ENCODE data around the gene ZNF516. TPM values are rescaled to one million over a fixed set of nuclear protein-coding genes. Genes with fewer than 3 reads are reported as not detected.

Gene ZNF516
- total RNA-seq, 1 donor from 2014 or later: 108 TPM

DNA sequence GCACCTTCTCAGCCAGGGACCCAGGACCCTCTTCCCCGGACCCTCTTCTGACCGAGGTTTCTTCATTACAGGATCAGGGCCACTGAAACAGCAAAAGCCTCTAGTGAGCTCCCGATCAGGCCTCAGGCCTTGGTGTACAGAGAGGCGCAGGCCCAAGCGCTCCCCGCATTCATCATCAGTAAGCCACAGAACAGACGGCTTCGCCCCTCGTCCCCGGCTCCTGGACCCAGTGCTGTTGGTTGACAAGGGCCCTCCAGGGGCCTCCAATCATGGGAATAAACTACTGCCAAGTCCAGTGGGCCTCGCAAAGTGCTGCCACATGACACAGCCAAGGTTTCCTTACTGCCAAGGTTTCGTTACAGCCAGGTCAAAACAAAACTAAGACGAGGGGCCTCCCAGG is 111.4 kb downstream of the ZNF516 start:
- peak overlapping the region; percentile 78 for H3K27ac Mint-ChIP-seq
- peaks cover 22% of the 10 kb centered on the region for H3K36me3 Mint-ChIP-seq (ENCODE audit: insufficient read depth)
- no peak overlapping the region for H3K4me3 Mint-ChIP-seq (ENCODE audit: low read depth)
- no peak for DNase-seq (ENCODE audit: low spot score, unreplicated experiment)
- no peaks in the 10 kb centered on the region for H3K9me3 Mint-ChIP-seq (ENCODE audit: low read depth)
- peaks cover 17% of the 10 kb centered on the region for H3K4me1 Mint-ChIP-seq (ENCODE audit: low read depth)
- H3K27me3 Mint-ChIP-seq: no peaks in the 10 kb centered on the region
- TF ChIP-seq, protein P1, sequence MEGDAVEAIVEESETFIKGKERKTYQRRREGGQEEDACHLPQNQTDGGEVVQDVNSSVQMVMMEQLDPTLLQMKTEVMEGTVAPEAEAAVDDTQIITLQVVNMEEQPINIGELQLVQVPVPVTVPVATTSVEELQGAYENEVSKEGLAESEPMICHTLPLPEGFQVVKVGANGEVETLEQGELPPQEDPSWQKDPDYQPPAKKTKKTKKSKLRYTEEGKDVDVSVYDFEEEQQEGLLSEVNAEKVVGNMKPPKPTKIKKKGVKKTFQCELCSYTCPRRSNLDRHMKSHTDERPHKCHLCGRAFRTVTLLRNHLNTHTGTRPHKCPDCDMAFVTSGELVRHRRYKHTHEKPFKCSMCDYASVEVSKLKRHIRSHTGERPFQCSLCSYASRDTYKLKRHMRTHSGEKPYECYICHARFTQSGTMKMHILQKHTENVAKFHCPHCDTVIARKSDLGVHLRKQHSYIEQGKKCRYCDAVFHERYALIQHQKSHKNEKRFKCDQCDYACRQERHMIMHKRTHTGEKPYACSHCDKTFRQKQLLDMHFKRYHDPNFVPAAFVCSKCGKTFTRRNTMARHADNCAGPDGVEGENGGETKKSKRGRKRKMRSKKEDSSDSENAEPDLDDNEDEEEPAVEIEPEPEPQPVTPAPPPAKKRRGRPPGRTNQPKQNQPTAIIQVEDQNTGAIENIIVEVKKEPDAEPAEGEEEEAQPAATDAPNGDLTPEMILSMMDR (IDR thresholded peaks at IDR 0.05; ENCODE audit: unreplicated experiment): no peak

DNA sequence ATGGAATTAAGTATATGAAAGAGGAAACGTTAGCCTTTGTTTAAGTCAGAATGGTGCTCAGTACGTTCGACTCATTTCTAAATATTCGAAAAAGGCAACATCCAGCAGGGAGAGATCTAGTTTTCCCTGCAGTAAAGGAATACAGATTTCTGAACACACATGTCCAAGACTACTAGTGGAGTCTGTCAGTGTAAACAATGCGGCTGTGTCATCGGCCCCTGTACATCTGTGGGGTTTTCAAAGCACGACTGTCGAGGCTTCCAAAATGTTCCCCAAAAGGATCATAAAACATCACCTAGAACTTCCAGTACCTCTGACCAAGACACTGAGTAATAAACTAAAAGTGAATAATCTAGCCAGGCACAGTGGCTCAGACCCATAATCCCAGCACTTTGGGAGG is 112.8 kb downstream of the ZNF516 start:
- H3K27ac Mint-ChIP-seq: peak overlapping the region; percentile 73
- TF ChIP-seq, protein P1 (IDR thresholded peaks at IDR 0.05; ENCODE audit: unreplicated experiment): no peak
- no peaks in the 10 kb centered on the region for H3K9me3 Mint-ChIP-seq (ENCODE audit: low read depth)

DNA sequence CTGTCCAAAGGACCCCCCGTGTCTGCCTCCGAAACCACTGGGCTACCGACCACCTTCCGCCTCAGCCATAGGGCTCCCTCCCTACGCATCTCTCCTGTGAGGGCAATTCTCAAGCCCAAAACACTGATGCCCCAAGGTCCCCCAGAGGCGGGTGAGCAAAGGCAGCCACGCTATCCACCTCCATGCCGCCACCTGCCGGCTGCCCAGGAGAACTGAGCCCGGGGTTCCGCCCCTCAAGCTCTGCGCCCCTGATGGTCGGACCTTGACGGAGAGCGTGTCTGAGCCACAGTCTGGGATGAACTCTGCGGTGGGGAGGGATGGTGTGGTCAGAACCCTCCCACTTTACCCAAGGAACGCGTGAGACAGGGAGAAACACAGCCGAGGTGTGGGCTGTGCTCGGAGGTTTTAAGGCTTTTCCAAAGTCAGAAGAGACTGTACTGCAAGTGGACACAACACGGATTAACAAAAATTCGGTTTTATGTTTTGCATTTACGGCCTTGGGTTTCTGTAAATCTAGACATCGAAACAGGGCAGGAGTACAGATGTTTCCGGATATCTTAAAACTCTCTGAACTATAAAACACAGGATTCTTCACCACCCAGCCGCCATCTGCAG is 114.1 kb downstream of the ZNF516 start:
- no peaks in the 10 kb centered on the region for H3K9me3 Mint-ChIP-seq (ENCODE audit: low read depth)
- no peaks in the 10 kb centered on the region for H3K27me3 Mint-ChIP-seq
- H3K27ac Mint-ChIP-seq: peak overlapping the region; percentile 11
- TF ChIP-seq, protein P1 (IDR thresholded peaks at IDR 0.05; ENCODE audit: unreplicated experiment): peak; percentile 63
- no peak overlapping the region for H3K4me3 Mint-ChIP-seq (ENCODE audit: low read depth)
- H3K4me1 Mint-ChIP-seq (ENCODE audit: low read depth): no peaks in the 10 kb centered on the region
- no peak for DNase-seq (ENCODE audit: low spot score, unreplicated experiment)
- H3K36me3 Mint-ChIP-seq (ENCODE audit: insufficient read depth): peaks cover 16% of the 10 kb centered on the region

More for the DNA sequence above, 112.8 kb downstream of the ZNF516 start:
- H3K27me3 Mint-ChIP-seq: no peaks in the 10 kb centered on the region
- H3K4me1 Mint-ChIP-seq (ENCODE audit: low read depth): peaks cover 10% of the 10 kb centered on the region
- peaks cover 14% of the 10 kb centered on the region for H3K36me3 Mint-ChIP-seq (ENCODE audit: insufficient read depth)
- no peak overlapping the region for H3K4me3 Mint-ChIP-seq (ENCODE audit: low read depth)
- DNase-seq (ENCODE audit: low spot score, unreplicated experiment): no peak

DNA sequence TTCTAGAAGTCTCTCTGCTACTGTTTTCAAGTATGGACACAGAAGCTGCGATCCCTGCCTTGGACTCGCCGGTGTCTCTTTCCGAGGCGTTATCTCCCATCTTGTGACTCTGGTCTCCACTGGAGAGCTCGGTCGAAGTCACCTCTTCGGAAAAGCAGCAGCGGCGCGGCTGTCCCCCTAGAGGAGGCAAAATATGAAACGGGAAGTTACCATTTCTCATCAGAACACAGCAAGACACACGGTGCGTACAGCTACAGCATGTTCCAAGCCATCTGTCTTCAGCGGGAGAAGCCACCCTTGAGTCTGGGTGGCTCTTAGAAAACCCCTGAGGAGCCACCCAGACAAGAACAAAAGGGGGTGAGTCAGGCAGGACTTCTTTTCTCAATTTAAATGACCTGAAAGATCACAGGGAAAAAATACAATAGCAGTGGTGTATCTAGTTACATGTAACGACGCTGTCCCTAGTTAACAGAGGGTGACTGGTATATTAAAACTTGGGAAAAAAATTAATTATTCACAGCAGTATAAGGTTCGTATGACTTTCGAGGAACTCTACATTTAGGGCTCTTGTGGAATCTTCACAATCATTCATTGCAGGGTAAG is 114.8 kb downstream of the ZNF516 start:
- H3K4me3 Mint-ChIP-seq (ENCODE audit: low read depth): no peak overlapping the region
- H3K4me1 Mint-ChIP-seq (ENCODE audit: low read depth): no peaks in the 10 kb centered on the region
- peak overlapping the region; percentile 21 for H3K27ac Mint-ChIP-seq
- H3K27me3 Mint-ChIP-seq: no peaks in the 10 kb centered on the region
- TF ChIP-seq, protein P1 (IDR thresholded peaks at IDR 0.05; ENCODE audit: unreplicated experiment): no peak
- H3K9me3 Mint-ChIP-seq (ENCODE audit: low read depth): no peaks in the 10 kb centered on the region
- DNase-seq (ENCODE audit: low spot score, unreplicated experiment): no peak
- H3K36me3 Mint-ChIP-seq (ENCODE audit: insufficient read depth): peaks cover 19% of the 10 kb centered on the region

DNA sequence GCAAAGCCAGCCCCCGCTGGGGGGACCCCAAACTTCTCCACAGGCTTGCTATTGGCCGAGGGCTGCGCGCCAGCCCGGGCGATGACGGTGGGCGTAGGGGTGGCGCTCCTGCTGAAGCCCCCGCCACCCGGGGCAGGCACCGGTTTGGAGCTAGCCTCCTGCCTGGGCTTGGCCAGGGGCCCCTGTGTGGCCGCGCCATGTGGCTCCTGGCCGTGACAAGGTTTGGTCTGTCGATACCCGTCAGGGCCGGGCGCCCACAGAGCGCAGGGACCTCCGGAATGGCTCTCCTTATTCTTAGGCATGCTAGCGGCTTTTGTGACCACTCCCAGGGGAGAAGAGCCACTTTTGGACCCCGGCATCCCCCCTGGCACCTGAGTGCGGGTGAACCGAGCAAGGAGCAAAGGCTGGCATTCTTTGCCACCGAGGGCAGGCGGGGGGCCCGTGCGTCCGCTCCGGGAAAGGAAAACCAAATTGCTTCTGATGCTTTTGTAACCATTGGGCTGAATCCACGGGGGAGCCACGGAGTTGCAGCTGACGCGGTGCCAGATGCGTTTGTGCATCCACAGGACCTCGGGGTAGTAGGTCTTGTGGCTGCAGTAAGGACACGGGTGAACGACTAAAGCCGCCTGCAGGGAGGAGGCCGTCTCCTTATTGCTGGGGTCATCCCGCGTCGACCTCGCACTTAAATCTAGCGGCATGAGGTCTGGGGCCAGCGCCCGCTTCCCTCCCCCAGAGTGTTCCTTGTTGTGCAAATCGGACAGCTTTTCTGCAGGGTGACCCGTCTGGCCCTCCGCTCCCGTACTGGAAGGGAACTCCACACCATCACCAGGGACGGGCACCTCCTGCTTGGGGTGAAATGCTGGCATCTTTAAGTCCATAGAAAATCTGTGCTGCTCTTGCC is 115.6 kb downstream of the ZNF516 start:
- no peak for DNase-seq (ENCODE audit: low spot score, unreplicated experiment)
- peaks cover 22% of the 10 kb centered on the region for H3K36me3 Mint-ChIP-seq (ENCODE audit: insufficient read depth)
- H3K4me1 Mint-ChIP-seq (ENCODE audit: low read depth): peaks cover 1% of the 10 kb centered on the region
- H3K4me3 Mint-ChIP-seq (ENCODE audit: low read depth): no peak overlapping the region
- H3K27me3 Mint-ChIP-seq: no peaks in the 10 kb centered on the region
- no peaks in the 10 kb centered on the region for H3K9me3 Mint-ChIP-seq (ENCODE audit: low read depth)
- TF ChIP-seq, protein P1 (IDR thresholded peaks at IDR 0.05; ENCODE audit: unreplicated experiment): no peak
- H3K27ac Mint-ChIP-seq: peak overlapping the region; percentile 21
